RPMI7951 (cell line): ENCODE measurements around the gene ACTL7A. TPM values are rescaled to one million over a fixed set of nuclear protein-coding genes. Genes with fewer than 3 reads are reported as not detected.
A peak's percentile ranks its signal among the peaks of the same experiment; 100 is the strongest.
"Not testable (repeated sequence)": the region's sequence is repeated elsewhere in the genome, so short reads cannot be mapped to it uniquely, and the experiment has no call there.

ENCODE experiments used
- DNase-seq: peaks from one replicate; pipeline ENCODE4 v3.0.0-alpha.2; 2012; ENCODE audit warnings: low read depth
- total RNA-seq: library from RNA; depleted of rRNA; stranded (reverse); fragments of >200 nt; shearing (Covaris generic); gene quantifications from 2 replicates; pipeline ENCODE4 v1.2.3, GENCODE V29; 2014; rRNA removed

Gene ACTL7A, protein sequence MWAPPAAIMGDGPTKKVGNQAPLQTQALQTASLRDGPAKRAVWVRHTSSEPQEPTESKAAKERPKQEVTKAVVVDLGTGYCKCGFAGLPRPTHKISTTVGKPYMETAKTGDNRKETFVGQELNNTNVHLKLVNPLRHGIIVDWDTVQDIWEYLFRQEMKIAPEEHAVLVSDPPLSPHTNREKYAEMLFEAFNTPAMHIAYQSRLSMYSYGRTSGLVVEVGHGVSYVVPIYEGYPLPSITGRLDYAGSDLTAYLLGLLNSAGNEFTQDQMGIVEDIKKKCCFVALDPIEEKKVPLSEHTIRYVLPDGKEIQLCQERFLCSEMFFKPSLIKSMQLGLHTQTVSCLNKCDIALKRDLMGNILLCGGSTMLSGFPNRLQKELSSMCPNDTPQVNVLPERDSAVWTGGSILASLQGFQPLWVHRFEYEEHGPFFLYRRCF
- total RNA-seq = not detected in 2 replicates

DNA sequence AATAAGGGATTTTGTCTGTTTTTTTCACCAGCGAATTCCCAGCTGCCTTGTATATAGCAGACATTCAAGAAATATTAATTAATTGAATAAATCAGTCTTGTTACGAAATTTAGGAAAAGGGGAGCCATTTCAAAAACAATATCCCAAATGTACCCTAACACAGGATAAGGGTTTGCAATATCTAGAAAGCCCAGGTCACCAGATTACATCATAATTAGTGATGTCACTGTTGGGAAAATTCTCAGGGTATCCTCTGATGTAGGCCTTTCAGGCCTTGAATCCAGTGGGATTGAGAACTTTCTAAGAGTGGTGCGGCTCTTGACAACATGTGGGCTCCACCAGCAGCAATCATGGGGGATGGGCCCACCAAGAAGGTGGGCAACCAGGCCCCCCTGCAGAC is at the start of gene ACTL7A:
TSS of gene ACTL7A (plus strand) at position 270 of the 400 bp plus-strand sequence. CDS start at position 327, 57 bp downstream.
- DNase-seq = no peak

DNA sequence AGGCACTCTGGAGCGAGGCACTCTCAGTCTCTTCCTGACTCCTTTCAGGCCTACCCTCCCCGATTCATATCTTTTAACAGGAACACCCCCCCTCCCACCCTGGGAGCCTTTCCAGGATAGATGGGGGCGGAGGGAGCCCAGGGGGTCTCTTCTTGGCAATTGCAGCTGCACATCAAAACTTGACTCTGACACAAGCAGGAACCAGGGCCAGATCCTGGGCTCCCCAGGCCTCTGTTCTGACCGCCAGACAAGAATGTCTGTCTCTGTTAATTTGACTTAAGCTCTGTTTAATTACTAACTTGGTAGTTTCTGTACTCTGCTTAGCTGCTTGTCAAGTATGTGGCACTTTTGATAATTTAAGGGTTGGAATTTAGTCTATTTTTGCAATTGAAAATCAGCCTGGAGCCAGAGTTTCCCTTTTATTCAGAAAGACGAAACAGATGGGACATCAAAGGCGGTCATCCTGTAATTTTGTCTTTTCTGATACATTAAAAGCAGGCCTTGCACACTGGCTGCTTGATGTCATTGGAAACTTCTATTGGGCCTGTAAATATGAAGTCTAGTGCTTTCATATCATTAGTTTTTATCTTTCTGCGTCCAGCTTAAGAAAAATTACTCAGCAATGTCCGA is 49.6 kb upstream of the ACTL7A start:
- no peak for DNase-seq

DNA sequence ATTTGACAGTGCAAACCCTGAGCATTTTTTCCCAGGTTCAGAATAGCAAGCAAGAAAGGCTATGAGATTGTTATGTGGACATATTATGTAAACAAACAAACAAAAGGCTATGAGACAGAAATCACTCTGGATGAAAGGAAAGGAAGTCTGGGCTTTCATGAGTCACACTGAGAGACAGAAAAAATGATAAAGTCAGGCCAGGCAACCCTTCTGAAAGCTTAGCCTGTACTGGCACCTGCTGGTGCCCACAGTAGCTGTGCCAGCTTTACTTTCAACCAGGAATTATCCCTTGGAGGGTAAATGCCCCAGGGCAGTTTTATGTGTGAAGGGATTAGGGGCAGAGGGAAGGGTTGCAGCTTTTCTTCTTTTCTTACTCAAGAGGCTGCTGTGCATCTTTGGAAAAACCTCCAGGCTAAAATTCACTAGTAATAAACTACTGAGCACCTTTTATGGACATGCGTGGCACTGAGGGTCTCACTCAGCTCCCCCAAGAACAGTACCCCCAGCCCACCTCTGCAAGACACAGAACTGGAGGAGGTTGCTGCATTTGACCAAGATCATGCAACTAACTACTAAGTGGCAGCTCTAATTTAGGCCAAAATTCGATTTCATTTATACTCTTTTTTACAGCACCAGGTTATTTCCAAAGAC is 48.0 kb upstream of the ACTL7A start:
- peak; percentile 68 for DNase-seq

DNA sequence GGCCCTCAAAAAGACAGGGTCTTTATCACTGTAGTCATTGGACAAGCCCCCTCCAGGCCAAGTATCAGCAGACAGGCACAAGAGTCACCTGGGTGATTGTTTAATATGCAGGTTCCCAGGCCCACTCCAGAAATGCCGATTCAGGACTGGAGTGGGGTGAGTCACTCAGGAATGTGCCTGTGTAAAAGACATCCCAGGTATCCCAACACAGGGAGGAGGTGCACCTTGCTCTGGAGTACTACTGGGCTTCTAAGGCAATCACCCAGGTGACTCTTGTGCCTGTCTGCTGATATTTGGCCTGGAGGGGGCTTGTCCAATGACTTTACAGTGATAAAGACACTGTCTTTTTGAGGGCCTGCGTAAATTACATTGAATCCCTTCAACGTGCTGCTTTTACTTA is 46.9 kb upstream of the ACTL7A start:
- DNase-seq = no peak

DNA sequence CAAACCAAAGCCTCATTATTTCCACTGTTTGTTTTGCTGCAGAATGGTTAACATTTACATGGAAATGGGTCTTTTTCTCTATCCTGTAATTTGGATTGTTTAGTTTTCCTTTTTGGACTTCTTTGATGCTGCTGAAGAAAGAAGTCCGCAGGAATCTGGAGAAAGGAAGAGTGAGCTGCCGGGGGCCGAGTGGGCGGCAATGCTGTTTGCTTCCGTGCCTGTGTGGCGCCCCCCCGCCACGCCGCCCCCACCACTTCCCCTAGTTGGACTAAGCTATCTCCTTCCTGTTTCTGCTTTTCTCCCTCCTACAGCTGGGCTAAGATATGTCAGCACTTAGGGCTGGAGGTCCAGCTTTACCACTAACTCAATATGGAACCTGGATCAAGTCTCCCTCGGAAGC is 46.0 kb upstream of the ACTL7A start:
- DNase-seq = no peak

DNA sequence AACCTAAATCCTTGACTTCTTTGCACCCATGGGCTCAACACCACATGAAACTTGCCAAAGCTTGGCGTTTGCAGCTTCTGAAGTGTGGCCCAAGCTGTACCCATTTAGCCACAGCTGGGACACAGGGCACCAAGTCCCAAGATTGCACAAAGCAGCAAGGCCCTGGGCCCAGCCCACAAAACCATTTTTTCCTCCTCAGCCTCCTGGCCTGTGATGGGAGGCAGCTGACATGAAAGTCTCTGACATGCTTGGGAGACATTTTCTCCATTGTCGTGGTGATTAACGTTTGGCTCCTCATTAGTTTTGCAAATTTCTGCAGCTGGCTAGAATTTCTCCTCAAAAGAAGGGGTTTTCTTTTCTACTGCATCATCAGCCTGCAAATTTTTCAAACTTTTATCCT is 38.2 kb upstream of the ACTL7A start:
- DNase-seq = no peak

DNA sequence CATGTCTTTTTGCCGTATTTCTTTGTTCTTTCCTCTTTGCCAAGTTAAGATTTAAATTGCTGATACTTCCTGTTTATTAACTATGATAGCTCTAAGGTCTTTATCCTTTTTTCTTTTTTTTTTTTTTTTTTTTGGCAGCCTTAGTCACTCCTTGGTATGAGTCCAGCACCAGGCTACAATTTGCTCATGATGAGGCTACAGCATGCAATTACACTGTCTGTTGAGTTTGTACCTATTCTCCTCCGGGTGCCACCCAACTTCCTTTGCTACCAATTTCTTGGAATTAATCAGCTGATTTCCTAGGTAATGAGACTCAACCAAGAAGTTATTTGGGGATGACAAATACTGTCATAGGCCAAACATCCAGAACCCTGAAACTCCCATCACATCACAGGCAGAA is 31.8 kb upstream of the ACTL7A start:
- peak; percentile 45 for DNase-seq

DNA sequence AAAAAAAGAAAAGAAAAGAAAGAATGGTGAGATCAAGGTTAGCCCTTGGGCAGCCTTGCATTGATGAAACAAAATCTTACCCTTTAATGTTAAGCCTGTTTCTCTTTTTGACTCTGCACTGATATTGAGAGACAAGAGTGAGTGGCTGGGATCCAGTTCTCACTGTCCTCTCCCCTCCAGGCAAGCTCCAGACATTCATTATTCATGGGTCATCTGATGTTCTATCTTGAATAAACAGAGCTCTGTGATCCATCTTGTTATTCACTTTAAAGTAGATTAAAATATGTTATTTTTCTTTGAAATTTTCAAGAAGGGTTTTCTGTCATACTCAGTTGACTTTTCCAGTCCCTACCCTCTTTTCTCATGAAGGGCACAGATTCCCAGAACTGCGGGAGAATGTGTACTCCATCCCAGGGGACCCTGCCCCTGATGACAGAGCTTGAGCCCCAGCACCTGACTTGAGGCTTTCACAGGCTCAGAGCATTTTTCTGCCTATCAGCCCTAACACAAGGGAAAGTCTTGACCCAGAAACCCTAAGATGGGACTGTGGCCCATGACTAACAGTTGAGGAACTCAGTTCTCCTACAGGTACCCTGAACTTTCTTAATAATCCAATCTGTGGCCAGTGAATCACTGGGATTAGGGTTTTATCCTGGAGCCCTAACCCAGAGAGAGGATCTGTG is 30.4 kb upstream of the ACTL7A start:
- peak; percentile 38 for DNase-seq

DNA sequence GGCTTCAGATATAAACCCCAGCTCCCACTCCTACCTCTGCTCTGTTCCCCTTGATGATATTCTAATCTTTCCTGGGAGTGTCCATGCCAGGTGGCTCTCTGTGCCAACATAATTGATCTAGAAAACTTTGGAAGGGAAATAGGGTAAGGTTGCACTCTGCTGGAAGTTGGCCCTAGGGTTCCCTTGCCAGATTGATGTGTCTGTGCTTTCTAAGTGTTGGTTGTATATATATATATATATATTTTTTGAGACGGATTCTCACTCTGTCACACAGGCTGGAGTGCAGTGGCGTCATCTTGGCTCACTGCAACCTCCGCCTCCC is 29.9 kb upstream of the ACTL7A start:
- DNase-seq = no peak

DNA sequence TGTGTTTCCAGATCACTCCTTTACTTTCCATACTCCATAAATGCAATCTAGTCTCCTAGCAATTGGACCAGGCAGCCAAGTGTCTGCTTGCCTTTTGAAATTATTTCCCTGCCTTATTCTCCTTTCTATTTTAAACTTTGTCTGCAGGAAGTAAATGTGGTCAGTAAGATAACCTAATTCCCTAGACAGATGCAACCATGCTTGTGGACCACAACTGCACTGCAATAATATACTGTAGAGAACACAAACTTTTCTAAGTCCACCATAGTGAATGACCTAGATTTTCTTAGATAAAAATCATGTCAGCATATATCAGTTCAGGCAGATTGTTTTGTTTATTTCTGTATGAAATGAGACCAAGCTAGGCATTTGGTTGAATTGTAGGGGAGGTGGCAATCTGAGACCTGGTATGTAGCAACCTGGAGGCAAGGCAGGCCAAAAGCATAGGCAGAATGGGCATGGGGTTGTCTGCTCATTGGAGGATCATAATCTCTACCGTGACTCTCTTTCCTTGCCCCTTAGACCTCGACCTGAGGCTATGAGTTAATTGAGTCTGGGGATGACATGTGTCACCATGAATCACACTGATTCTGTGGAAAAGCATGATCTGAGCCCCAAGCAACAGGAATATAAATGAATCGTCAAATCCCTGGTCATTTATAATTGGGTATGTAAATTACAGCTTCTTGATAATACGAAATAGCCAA is 27.0 kb upstream of the ACTL7A start:
- peak; percentile 73 for DNase-seq

DNA sequence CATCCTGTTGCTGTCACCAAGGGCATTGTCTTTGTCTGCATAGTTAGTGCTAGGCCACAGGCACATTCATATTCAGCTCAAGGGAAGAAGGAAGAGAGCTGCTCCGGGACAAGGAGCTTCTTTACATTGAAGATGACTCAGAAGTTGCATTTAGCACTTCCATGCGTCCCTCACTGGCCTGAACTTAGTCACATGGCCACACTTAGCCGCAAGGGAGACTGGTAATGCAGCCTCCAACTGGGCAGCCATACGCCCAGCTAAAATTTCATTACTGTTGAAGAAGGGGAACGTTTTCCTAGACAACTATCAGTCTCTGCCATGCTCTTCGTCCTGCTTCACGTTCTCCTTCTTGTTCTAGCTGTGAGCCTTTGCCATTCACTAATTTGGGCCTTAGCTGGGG is 26.2 kb upstream of the ACTL7A start:
- DNase-seq = peak; percentile 80

DNA sequence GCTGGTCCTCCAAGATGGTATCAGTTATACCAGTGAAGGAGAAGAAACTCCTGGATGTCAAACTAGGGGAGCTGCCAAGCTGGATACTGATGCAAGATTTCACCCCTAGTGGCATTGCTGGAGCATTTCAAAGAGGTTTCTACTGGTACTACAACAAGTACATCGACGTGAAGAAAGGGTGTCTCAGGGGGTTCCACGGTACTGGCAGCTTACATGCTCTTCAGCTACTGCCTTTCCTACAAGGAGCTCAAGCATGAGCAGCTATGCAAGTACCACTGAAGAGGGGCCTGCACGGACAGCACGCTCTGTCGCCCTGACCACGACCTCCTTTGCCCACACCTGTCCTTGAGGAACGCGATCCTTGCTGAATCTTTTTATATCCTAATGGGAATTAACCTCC is 25.7 kb upstream of the ACTL7A start:
- DNase-seq = no peak

DNA sequence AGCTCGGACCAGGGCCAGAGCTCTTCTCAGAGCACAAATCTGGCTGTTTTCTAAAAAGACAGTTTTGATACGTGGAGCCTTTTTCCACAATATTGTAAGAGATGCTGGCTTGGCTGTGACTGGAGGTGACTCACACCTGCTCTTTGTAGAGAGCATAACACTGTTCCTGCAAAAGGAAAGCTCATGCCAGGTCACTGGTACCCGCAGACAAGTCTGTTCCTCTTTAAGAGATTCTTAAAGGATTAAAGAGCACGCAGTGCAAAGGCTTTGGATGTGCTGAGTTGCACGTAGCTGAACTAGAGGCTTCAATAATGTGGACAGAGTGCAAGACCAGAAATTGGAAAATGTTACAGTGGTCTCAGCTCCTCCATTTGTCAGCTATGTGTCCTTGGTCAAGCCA is 25.3 kb upstream of the ACTL7A start:
- peak; percentile 42 for DNase-seq

DNA sequence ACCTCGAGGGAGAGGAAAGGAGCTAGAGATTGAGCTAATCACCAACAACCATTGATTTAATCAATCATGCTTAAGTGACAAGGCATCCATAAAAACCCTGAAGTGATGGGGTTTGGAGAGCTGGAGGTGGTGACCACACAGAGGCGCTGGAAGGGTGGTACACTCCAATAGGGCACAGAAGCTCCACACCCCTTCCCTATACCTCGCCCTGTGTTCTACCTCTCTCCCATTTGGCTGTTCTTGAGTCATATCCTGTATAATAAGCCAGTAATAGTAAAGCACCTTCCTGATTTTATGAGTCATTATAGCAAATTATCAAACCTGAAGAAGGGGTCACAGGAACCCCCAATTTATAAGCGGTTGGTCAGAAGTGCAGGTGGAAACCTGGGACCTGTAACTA is 24.5 kb upstream of the ACTL7A start:
- no peak for DNase-seq

DNA sequence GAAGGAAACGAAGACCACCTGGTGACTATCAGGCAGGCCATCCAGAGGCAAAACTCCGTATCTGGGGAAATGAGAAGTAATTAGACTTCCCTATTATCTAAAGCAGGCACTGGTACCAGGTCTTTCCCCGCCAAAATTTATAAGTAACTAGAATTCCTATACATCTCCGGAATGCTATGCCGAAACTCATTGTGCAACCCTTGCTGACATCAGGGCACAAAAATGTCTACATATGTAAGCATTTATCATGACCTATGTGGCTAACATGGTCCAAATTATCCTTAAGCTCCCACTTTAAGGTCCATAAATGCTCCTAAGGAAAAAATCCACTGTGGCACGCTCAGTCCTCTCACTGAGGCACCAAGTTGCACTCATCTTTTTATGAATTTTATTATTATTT is 24.0 kb upstream of the ACTL7A start:
- DNase-seq = peak; percentile 12

DNA sequence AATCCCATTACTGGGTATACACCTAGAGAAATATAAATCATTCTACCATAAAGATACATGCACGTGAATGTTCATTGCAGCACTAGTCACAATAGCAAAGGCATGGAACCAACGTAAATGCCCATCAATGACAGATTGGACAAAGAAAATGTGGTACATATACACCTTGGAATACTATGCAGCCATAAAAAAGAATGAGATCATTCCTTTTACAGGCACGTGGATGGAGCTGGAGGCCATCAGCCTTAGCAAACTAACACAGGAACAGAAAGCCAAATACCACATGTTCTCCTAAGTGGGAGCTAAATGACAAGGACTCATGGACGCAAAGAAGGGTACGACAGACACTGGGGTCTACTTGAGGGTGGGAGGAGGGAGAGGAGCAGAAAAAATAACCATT is 22.5 kb upstream of the ACTL7A start:
- DNase-seq = not testable (repeated sequence)

DNA sequence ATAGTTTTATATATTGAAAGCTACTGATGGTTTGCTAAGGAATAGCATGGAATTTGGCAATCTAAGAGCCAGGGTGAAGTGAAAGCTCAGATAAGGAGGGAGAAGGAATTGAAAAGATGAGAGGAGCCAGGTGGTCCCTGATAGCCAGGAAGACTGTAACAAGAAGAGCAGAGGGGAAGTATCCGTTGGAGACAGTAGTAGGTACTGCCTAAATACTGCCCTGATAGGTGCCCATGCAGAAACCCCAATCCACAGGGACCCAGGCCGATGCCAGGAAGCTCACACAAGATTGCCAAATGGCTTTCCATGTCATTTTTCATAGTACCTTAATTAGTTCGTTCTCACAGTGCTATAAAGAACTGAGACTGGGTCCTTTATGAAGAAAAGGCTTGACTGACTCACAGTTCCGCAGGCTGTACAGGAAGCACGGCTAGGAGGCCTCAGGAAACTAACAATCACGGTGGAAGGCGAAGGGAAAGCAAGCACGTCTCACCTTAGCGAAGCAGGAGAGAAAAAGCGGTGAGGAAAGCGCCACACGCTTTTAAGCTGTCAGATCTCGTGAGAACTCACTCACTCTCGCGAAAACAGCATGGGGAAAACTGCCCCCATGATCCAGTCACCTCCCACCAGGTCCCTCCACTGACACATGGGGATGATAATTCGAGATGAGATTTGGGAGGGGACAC is 19.3 kb upstream of the ACTL7A start:
- DNase-seq = no peak

DNA sequence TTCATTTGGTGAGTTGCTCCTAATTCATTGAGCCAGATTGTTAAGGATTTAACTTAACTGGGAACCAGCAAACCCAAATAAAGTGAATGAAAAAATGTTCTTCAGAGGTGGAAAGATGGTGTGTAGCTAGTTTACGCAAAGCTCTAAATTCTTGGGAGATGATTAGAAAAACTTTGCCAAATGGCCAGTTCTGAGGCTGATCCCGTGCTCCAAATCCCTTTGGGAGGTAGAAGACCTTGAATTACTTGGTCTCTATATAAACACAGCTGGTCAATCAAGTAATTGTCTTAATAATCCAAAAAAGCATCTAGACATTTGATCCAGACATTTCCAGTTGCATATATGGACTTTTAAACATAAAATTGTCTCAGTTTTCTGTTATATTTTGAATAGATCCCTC is 17.7 kb upstream of the ACTL7A start:
- no peak for DNase-seq

DNA sequence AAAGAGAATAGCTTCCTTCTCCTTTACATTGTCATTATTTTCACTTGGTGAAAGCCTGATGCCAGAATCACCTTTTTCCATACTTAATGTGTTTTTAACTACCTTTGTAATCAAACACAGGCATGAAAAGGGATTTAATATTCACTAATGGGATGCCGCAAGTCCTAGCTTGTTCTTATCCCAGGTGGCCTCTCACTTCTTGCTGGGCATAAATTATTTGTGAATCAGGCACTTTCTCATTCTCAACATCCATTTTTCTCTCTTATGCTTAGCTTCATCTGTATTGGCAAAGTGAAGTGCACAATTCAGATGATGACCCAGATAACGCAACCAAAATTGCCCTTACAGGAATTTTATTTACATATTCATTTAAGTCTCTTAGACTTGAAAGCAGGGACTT is 17.2 kb upstream of the ACTL7A start:
- DNase-seq = no peak

DNA sequence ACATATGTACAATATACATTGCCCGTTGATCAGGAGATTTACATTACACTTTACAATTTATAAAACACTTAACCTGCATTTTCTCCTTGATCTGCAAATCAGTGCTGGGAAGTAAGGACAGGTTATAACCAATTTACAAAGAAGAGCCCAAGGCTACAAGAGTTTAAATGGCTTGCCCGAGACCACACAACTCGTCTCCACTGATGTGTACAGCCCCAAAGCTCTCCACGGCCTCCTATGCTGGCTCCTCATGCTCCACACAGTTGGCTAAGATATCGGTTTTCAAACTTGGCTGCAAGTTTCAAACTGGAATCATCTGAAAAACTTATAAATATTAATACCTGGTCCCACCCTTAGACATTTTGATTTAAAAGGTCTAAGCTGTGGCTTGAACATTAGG is 16.6 kb upstream of the ACTL7A start:
- no peak for DNase-seq

DNA sequence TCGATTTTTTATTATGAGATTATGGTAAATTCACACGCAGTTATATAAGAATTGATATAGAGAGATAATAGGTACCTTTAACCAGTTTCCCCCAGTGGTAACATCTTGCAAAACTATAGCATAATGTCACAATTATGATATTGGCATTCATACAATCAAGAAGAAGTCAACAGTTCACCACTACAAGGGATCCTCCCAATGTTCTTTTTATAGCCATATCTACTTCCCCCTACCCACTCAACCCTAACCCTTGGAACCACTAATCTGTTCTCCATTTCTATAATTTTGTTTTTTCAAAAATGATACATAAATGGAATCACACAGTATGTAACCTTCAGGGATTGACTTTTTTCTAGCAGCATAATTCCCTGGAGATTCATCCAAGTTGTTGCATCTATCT is 16.1 kb upstream of the ACTL7A start:
- DNase-seq = no peak
